K562 (cell line): ENCODE data around the gene PTPRG. TPM values are rescaled to one million over a fixed set of nuclear protein-coding genes. Genes with fewer than 3 reads are reported as not detected.

Source experiments
- ATAC-seq: fragments of 200-7000 bp; cut with Tn5 transposase; 3 replicates; pipeline ENCODE4 v1.9.1; 2020; ENCODE audit warnings: moderate library complexity
- BruUV-seq: library from RNA; stranded (reverse); fragments of 400-500 nt; replicated peaks from 2 replicates; lab custom pipeline; 2021; lab: Mats Ljungman, UMichigan
- CTCF ChIA-PET: fragments of 300-600 bp; formaldehyde crosslinking; extraction: SDS; loops from one replicate; lab custom pipeline; 2021; ENCODE audit warnings: low intra/inter-chr PET ratio; lab: Yijun Ruan, JAX
- POLR2A ChIA-PET: fragments of 300-600, 350-650 bp; sonication (Branson Sonifier 250); formaldehyde crosslinking; extraction: SDS; loops from one replicate; lab custom pipeline; 2021; ENCODE audit warnings: antibody characterized with exemption, inconsistent platforms; lab: Yijun Ruan, JAX
- DNase-seq, 4 experiments: peaks; one replicate each; pipeline versions ENCODE4 v3.0.0 to v3.0.0-alpha.2; 2011 to 2018; ENCODE audit warnings: low spot score in 3 of 4, mixed read lengths in 3 of 4; ENCODE audit errors: extremely low read depth in 1 of 4
- FAIRE-seq: peaks from 2 replicates; lab custom pipeline; 2011; peaks lifted over from hg19 to GRCh38; lab: Jason Lieb, UNC
- H2AFZ ChIP-seq: 2 replicates; pipeline ENCODE4 v1.6.0; 2011; ENCODE audit warnings: low read depth, low read length, control low read depth, inconsistent platforms
- H3K27ac ChIP-seq: fragments of 200-600 bp; 3 replicates; pipeline ENCODE4 v1.8.0; 2011; ENCODE audit warnings: low read depth, mild to moderate bottlenecking, control low read depth, inconsistent platforms, low read length, moderate library complexity, mixed read lengths; ENCODE audit errors: extremely low read depth
- H3K27me3 ChIP-seq, 2 experiments: fragments of 300-600 bp in 1 of 2; 2 replicates in 1 of 2; 3 replicates in 1 of 2; pipeline versions ENCODE4 v1.6.0 to v1.8.0; 2011; ENCODE audit warnings: inconsistent platforms in 2 of 2, low read length in 2 of 2, mild to moderate bottlenecking in 1 of 2, mixed read lengths in 1 of 2, moderate library complexity in 1 of 2; ENCODE audit not compliant: control insufficient read depth in 2 of 2, insufficient read depth in 2 of 2
- H3K36me3 ChIP-seq: fragments of 300-600 bp; 3 replicates; pipeline ENCODE4 v1.8.0; 2011; ENCODE audit warnings: mild to moderate bottlenecking, low read length, inconsistent platforms; ENCODE audit not compliant: control insufficient read depth, insufficient read depth
- H3K4me1 ChIP-seq, 2 experiments: fragments of 200-600 bp in 1 of 2; replicated peaks in 1 of 2; 2 replicates in 1 of 2; 3 replicates in 1 of 2; pipeline versions ENCODE4 v1.5.1 to v1.8.0; 2011; ENCODE audit warnings: inconsistent platforms in 2 of 2, low read length in 2 of 2, mild to moderate bottlenecking in 1 of 2, mixed read lengths in 1 of 2, moderate library complexity in 1 of 2; ENCODE audit not compliant: control insufficient read depth in 2 of 2, insufficient read depth in 2 of 2
- H3K4me2 ChIP-seq: 2 replicates; pipeline ENCODE4 v1.6.1; 2011; ENCODE audit warnings: low read length, control low read depth, inconsistent platforms, mixed read lengths; ENCODE audit not compliant: insufficient read depth
- H3K4me3 ChIP-seq: fragments of 200-600 bp; sonication (generic), shearing (Covaris generic); 2 replicates; pipeline ENCODE4 v1.5.1; 2016; ENCODE audit warnings: control low read depth, inconsistent platforms
- H3K79me2 ChIP-seq: fragments of 200-600 bp; 3 replicates; pipeline ENCODE4 v1.8.0; 2011; ENCODE audit warnings: low read length, inconsistent platforms; ENCODE audit not compliant: control insufficient read depth, insufficient read depth
- H3K9ac ChIP-seq, 2 experiments: 2 replicates each; pipeline versions ENCODE4 v1.6.0 to v1.6.1; 2011; ENCODE audit warnings: low read depth in 2 of 2, low read length in 2 of 2, control low read depth in 1 of 2, inconsistent platforms in 1 of 2, mild to moderate bottlenecking in 1 of 2, mixed read lengths in 1 of 2; ENCODE audit not compliant: insufficient read depth in 1 of 2
- H3K9me1 ChIP-seq: one replicate; pipeline ENCODE4 v1.6.0; 2011; ENCODE audit warnings: inconsistent platforms, mild to moderate bottlenecking, low read length, moderate library complexity; ENCODE audit not compliant: control insufficient read depth, insufficient read depth
- H3K9me3 ChIP-seq: replicated peaks from 2 replicates; pipeline ENCODE4 v1.5.1; 2011; ENCODE audit warnings: low read depth, low read length, inconsistent platforms; ENCODE audit not compliant: control insufficient read depth, insufficient read depth
- H4K20me1 ChIP-seq: replicated peaks from 2 replicates; pipeline ENCODE4 v1.6.1; 2011; ENCODE audit warnings: low read length, inconsistent platforms, mixed read lengths; ENCODE audit not compliant: control insufficient read depth, insufficient read depth
- CAMTA2 ChIP-seq: fragments of 250-450 bp; sonication (Bioruptor Pico); conservative IDR thresholded peaks from 2 replicates; pipeline ENCODE4 v1.5.1; 2022
- CEBPG ChIP-seq, 3 experiments: fragments of 200-800 bp in 1 of 3; sonication (Bioruptor generic) in 1 of 3; sonication (generic) in 1 of 3; formaldehyde crosslinking in 1 of 3; IDR thresholded peaks in 2 of 3; conservative IDR thresholded peaks in 1 of 3; 2 replicates each; pipeline versions ENCODE4 v1.6.1 to v1.8.0; 2016 to 2022; ENCODE audit warnings: missing compliant biosample characterization in 2 of 3, missing genetic modification characterization in 2 of 3, mild to moderate bottlenecking in 1 of 3, missing genetic modification reagents in 1 of 3
- EGR1 ChIP-seq: fragments of 450-650 bp; conservative IDR thresholded peaks from 2 replicates; pipeline ENCODE4 v1.6.1; 2017; ENCODE audit warnings: mild to moderate bottlenecking
- ETS2 ChIP-seq: IDR thresholded peaks from 2 replicates; pipeline ENCODE4 v1.6.1; 2016; ENCODE audit warnings: borderline replicate concordance, missing genetic modification characterization, mild to moderate bottlenecking, moderate library complexity, missing compliant biosample characterization; ENCODE audit not compliant: poor library complexity, severe bottlenecking
- EZH2 ChIP-seq: IDR thresholded peaks from 2 replicates; pipeline ENCODE4 v1.6.1; 2012; ENCODE audit warnings: low read depth, mild to moderate bottlenecking, inconsistent platforms, low read length, borderline replicate concordance
- GABPB2 ChIP-seq: fragments of 250-450 bp; sonication (Bioruptor Pico); conservative IDR thresholded peaks from 2 replicates; pipeline ENCODE4 v1.5.1; 2021; ENCODE audit warnings: mild to moderate bottlenecking
- HBP1 ChIP-seq: fragments of 450-650 bp; formaldehyde crosslinking; IDR thresholded peaks from 2 replicates; pipeline ENCODE4 v1.4.0; 2022; ENCODE audit warnings: missing genetic modification characterization
- JUNB ChIP-seq: fragments of 450-650 bp; formaldehyde crosslinking; conservative IDR thresholded peaks from 2 replicates; pipeline ENCODE4 v1.4.0; 2020; ENCODE audit warnings: mild to moderate bottlenecking
- KAT7 ChIP-seq: sonication (generic); formaldehyde crosslinking; IDR thresholded peaks from 2 replicates; pipeline ENCODE4 v1.8.0; 2022; ENCODE audit warnings: missing genetic modification reagents, mild to moderate bottlenecking, borderline replicate concordance
- MBD2 ChIP-seq: sonication (generic); IDR thresholded peaks from 2 replicates; pipeline ENCODE4 v1.6.1; 2016; ENCODE audit warnings: low read depth, borderline replicate concordance
- ZBTB1 ChIP-seq: sonication (generic); formaldehyde crosslinking; IDR thresholded peaks from 2 replicates; pipeline ENCODE4 v1.8.1; 2023; ENCODE audit warnings: missing genetic modification reagents, low read depth, mild to moderate bottlenecking, borderline replicate concordance
- ZNF449 ChIP-seq: fragments of 250-450 bp; sonication (Bioruptor Pico); IDR thresholded peaks from 2 replicates; pipeline ENCODE4 v1.8.0; 2022; ENCODE audit warnings: moderate library complexity, mild to moderate bottlenecking, inconsistent platforms
- ZNF76 ChIP-seq: fragments of 250-450 bp; sonication (Bioruptor Pico); IDR thresholded peaks from 2 replicates; pipeline ENCODE4 v1.4.0; 2020; ENCODE audit warnings: mild to moderate bottlenecking, moderate library complexity, borderline replicate concordance
- WGBS: fragments of 100-300 bp; shearing (Covaris generic); methylation state at CpG from one replicate; pipeline ENCODE4 v1.1.6; 2016; ENCODE audit warnings: low coverage, mixed read lengths; ENCODE audit not compliant: insufficient coverage; ENCODE audit errors: missing lambda C conversion rate; 5-methylcytosine and 5-hydroxymethylcytosine counted together
- in situ Hi-C: fragments of 300-500 bp; cut with MboI; formaldehyde crosslinking; loops from 4 replicates; pipeline ENCODE4 v1.15.0; 2018; ENCODE audit warnings: inconsistent platforms, mixed read lengths
- intact Hi-C: fragments of 100-400 bp; cut with micrococcal nuclease; formaldehyde crosslinking; loops from 2 replicates; pipeline ENCODE4 v1.14.2; 2022
- polyA plus RNA-seq, 8 experiments: library from polyadenylated mRNA; depleted of rRNA in 4 of 8; stranded (reverse) in 5 of 8; unstranded in 3 of 8; fragments of >200 nt; fragmentation: Nextera tagmentation in 2 of 8; fragmentation: Illumina TruSeq in 1 of 8; extraction: Ambion mirVana in 2 of 8; extraction: Trizol in 1 of 8; gene quantifications; 2 replicates each; pipeline versions ENCODE4 v1.2.1 to v1.2.3, GENCODE V29; 2011 to 2014; ENCODE audit warnings: inconsistent platforms in 1 of 8, missing spikeins in 1 of 8
- total RNA-seq, 7 experiments: library from RNA; depleted of rRNA in 6 of 7; stranded (reverse); fragments of >200 nt in 6 of 7; fragmentation: Illumina TruSeq in 2 of 7; extraction: Trizol in 2 of 7; gene quantifications; 2 replicates each; pipeline versions ENCODE4 v1.2.1 to v1.2.3, GENCODE V29; 2011 to 2021; ENCODE audit warnings: low replicate concordance in 1 of 7
- TF ChIP-seq, protein P1 (sequence below): fragments of 450-650 bp; formaldehyde crosslinking; IDR thresholded peaks from 2 replicates; pipeline ENCODE4 v1.4.0; 2022; ENCODE audit warnings: missing genetic modification characterization
- TF ChIP-seq, protein P2 (sequence below): sonication (generic); formaldehyde crosslinking; IDR thresholded peaks from 2 replicates; pipeline ENCODE4 v1.8.0; 2022; ENCODE audit warnings: mild to moderate bottlenecking, missing genetic modification reagents

PTPRG gene
- total and polyA plus RNA-seq, 9 of the 15 experiments (the other 6 are each of a cell fraction or from before 2014, with no cell fraction given): 0.16 TPM; not detected in 8

DNA sequence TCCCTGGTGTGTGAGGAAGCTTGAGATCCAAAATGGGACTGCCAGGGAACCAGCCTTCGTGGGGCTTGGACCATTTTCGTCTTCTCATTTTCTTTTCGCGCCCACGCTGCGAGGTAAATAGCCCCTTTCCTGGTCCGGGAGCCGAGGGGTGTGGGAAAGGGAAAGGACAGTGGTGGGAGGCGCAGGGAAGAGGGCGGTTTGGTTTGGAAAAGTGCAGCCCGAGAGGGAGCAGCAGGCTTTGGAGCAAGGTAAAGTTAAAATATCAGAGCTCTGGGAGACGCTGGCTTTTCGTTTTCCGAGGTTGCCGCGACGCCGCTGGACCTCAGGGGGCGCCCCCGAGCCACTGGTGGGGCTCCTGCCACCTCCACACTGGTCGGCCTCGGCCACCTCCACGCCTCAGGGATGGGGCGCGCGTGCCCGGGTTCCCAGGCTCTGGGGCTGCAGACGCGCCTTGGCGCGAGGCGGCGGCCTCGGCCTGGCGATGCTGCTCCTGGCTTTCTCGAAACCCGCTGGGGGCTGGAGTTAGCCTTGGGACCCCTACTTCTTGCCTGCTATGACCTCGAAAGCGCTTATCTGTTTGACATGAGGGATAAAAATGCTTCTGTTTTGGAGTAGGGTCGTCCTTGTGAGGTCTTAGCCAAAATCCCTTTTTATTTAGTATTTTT lies 3.2 kb downstream of the PTPRG start:
- H3K9me1 ChIP-seq: no peaks in the 10 kb centered on the region
- 0% methylated on average over 6 of the region's 40 CpGs for WGBS
- ATAC-seq (peak; percentile 56; the same call in 2 of the 3 replicates), FAIRE-seq (no peak), DNase-seq (peak in 3 of 4 experiments; percentile 6 to 7 (median 7))
- no peak overlapping the region for H3K4me2 ChIP-seq
- H3K36me3 ChIP-seq: no peaks in the 10 kb centered on the region
- intact Hi-C loops (no loop called here), in situ Hi-C loops (no loop called here)
- H3K9me3 ChIP-seq: no peaks in the 10 kb centered on the region
- H3K9ac ChIP-seq: no peak overlapping the region
- BruUV-seq: no TSS peak
- no peak overlapping the region for H3K27ac ChIP-seq
- POLR2A ChIA-PET: no interaction called here
- H4K20me1 ChIP-seq: no peaks in the 10 kb centered on the region
- H3K4me3 ChIP-seq: no peak overlapping the region
- no peaks in the 10 kb centered on the region for H3K79me2 ChIP-seq
- CTCF ChIA-PET: no interaction called here
- 0 out of 5 replicates have a peak, but pooled peaks cover 0 to 4% of the 10 kb centered on the region in 2 experiments for H3K4me1 ChIP-seq
- 0 out of 5 replicates have a peak, but pooled peaks cover 0 to 5% of the 10 kb centered on the region in 2 experiments for H3K27me3 ChIP-seq
- H2AFZ ChIP-seq: no peak overlapping the region
- no peak for TF ChIP-seq GABPB2 (CRISPR knock-in tag)
- TF ChIP-seq, protein P1, sequence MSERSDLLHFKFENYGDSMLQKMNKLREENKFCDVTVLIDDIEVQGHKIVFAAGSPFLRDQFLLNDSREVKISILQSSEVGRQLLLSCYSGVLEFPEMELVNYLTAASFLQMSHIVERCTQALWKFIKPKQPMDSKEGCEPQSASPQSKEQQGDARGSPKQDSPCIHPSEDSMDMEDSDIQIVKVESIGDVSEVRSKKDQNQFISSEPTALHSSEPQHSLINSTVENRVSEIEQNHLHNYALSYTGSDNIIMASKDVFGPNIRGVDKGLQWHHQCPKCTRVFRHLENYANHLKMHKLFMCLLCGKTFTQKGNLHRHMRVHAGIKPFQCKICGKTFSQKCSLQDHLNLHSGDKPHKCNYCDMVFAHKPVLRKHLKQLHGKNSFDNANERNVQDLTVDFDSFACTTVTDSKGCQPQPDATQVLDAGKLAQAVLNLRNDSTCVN: no peak
- no peak for TF ChIP-seq CAMTA2 (CRISPR knock-in tag)
- no peak for TF ChIP-seq ZNF76 (CRISPR knock-in tag)
- no peak for TF ChIP-seq ZNF449 (CRISPR knock-in tag)
- TF ChIP-seq ETS2: no peak
- no peak for TF ChIP-seq EZH2
- TF ChIP-seq, protein P2, sequence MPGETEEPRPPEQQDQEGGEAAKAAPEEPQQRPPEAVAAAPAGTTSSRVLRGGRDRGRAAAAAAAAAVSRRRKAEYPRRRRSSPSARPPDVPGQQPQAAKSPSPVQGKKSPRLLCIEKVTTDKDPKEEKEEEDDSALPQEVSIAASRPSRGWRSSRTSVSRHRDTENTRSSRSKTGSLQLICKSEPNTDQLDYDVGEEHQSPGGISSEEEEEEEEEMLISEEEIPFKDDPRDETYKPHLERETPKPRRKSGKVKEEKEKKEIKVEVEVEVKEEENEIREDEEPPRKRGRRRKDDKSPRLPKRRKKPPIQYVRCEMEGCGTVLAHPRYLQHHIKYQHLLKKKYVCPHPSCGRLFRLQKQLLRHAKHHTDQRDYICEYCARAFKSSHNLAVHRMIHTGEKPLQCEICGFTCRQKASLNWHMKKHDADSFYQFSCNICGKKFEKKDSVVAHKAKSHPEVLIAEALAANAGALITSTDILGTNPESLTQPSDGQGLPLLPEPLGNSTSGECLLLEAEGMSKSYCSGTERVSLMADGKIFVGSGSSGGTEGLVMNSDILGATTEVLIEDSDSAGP (CRISPR knock-in tag): no peak
- no peak for TF ChIP-seq CEBPG (CRISPR knock-in tag; IDR thresholded peaks at IDR 0.05)
- no peak for TF ChIP-seq CEBPG (tag; conservative IDR thresholded peaks at IDR 0.05 in 1 of 2, IDR thresholded peaks at IDR 0.05 in 1 of 2)
- TF ChIP-seq KAT7 (CRISPR knock-in tag): no peak
- TF ChIP-seq JUNB: no peak
- no peak for TF ChIP-seq HBP1 (CRISPR knock-in tag)
- no peak for TF ChIP-seq ZBTB1
- TF ChIP-seq MBD2: no peak
- TF ChIP-seq EGR1: no peak
